Muscle of arm (tissue), 12 donors: Measurements from ENCODE around the gene LRTM2. TPM values are rescaled to one million over a fixed set of nuclear protein-coding genes. Genes with fewer than 3 reads are reported as not detected.

ENCODE experiments used
- DNase-seq: peaks from one replicate; pipeline ENCODE4 v3.0.0-alpha.2; 2013
- polyA plus RNA-seq, 12 donors: library from polyadenylated mRNA; unstranded; fragments of 120-200 nt; gene quantifications; one replicate each; pipeline ENCODE4 v1.2.1, GENCODE V29; 2013; ENCODE audit not compliant: insufficient read length in 12 of 12

LRTM2 gene
- polyA plus RNA-seq, 12 donors, result 0.09 to 0.98 (median 0.20) TPM; not detected in 3

DNA sequence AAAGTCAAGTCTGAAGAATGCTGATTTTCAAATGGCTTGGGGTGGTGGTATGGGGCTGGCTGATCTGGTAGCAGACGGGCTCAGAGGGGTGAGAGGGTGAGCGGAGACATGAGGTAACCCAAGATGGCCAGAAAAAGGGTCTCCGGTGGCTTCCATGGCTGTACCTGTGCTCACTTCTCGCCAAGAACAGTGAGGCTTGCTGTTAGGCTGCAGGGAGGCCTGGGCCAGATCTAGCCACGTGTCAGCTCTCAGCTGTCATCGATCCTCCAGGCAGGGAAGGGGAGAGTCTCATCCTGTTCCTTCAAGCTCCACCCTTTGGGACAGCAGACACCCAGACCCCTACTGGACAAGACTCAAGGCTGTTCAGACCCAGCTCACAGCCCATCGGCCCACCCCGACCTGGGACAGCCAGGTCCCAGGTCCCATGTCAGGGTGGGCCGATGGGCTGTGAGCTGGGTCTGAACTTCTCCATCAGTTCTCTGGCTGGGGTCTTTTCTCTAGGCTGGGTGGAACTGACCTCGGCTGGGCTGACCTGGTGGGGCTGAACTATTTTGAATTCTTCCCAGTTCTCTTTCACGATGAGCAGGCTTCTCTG, 9.0 kb downstream of the LRTM2 start:
- DNase-seq, result no peak

DNA sequence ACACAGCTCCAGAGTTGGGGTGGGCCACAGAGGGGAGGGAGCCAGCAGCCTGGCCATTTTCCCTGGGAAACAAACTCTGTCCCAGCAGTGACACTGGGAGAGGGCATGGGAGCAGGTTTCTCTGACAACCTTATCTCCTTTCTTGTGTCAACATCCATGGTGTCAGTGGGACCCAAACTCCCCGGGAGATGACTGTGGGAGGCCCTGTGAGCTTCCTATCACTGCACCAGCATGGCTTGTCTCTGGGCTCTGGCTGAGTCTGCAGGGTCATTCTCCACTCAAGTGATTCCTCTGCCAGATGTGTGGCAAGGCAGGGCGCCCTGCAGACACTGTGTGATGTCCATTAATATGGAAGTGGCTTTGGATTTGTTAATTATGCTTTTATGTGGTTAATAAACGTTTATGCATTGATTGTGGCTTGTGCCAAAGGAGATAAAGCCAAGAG, 10.1 kb downstream of the LRTM2 start:
- DNase-seq, result no peak

DNA sequence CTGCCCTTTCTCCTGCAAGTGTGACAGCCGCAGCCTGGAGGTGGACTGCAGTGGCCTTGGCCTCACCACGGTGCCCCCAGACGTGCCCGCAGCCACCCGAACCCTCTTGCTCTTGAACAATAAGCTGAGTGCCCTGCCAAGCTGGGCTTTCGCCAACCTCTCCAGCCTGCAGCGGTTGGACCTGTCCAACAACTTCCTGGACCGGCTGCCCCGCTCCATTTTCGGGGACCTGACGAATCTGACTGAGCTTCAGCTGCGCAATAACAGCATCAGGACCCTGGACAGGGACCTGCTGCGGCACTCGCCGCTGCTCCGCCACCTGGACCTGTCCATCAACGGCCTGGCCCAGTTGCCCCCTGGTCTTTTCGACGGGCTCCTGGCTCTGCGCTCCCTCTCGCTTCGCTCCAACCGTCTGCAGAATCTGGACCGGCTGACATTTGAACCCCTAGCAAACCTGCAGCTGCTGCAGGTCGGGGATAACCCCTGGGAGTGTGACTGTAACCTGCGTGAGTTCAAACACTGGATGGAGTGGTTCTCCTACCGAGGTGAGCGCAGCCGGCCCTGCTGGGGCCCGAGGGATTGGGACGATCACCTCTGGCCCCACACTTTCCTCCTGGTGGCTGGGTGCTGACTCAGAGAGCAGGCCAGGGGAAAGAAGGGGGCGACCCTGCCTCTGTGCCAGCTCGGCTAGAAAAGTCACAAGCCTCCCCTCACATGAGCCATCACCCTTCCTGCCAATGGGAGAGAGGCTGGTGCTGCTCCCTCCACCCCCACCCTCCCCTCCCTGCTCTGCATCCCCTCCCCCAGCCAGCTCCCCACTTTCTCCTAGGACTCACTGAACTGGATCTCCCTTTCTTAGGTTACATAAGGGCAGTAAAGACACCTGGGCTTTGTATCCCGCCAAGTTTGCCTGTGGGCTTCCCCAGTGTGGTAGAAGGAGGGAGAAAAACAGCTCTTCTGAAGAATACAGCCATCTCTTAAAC, 10.9 kb downstream of the LRTM2 start:
- DNase-seq, result peak; percentile 81

DNA sequence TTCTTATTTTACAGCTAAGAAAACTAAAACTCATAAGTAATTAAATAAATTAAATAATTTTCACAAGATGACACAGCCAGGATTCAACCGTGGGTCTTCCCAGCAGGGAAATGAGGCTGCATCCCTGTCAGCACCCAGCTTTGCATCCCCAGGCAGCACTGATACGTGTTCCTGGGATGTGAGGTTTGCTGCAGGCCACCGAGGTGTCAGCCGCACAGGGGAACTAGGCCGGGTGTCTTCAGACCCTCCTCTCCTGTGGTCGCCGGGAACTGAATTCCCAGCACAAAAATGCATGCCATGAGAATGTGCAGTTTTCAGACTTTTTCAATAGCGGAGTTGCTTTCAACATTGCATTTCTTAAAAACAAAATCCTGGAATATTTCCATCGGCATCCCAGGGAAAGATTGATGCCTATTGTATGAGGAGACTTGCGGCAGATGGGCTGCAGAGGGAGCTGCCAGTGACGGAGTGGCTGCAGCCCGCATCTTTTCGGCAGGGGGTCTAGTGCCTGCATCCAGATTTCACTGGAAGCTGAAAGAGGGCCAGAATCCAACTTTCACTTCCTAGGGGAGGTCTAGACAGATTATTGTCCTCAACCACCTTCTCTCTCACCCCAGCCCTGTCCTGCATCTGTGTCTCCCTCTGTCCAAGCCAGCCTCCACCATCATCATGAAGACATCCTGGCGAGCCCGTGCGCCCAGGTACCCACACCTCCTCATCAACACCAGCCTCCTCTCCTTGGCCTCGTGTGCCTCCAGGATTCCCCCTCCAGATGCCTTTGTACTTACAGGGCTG, 12.6 kb downstream of the LRTM2 start:
- DNase-seq, result no peak

DNA sequence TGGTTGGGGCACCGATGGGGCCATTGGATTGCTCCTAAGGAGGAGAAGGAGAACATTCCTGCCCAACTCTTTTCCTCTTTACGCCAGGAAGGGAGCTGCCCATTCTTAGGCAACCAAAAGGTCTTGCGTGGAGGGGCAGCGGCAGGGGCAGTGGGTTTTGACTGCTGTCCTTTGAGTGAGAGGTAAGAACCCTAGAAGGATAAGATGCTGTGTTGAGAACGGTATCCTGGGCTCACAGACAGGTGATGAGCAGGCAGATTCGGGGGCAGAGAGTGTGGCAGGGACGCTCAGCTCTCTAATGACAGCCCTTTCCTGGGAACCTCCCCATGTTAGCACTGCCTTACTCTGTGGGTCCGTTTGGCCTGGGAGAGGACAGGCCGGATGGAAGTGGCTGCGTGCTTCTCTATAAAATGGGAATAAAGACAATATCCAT, 13.2 kb downstream of the LRTM2 start:
- DNase-seq, result no peak

DNA sequence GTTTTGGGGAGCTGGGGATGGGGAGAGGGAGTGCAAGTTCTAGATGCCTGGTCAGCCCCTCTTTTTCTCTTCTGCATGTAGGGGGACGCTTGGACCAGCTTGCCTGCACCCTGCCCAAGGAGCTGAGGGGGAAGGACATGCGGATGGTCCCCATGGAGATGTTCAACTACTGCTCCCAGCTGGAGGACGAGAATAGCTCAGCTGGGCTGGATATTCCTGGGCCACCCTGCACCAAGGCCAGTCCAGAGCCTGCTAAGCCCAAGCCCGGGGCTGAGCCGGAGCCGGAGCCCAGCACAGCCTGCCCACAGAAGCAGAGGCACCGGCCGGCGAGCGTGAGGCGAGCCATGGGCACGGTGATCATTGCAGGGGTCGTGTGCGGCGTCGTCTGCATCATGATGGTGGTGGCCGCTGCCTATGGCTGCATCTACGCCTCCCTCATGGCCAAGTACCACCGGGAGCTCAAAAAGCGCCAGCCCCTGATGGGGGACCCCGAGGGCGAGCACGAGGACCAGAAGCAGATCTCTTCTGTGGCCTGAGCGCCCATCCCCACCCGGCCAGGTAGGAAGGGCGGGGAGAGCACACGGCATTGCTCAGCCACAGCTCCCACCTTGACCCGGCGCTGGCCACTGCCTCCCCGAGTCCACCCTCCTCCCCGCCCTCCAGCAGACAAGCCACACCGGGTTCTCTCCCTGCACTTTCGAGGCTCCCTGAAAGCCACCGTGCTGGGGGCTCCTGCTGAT, 14.0 kb downstream of the LRTM2 start:
- DNase-seq, result no peak

DNA sequence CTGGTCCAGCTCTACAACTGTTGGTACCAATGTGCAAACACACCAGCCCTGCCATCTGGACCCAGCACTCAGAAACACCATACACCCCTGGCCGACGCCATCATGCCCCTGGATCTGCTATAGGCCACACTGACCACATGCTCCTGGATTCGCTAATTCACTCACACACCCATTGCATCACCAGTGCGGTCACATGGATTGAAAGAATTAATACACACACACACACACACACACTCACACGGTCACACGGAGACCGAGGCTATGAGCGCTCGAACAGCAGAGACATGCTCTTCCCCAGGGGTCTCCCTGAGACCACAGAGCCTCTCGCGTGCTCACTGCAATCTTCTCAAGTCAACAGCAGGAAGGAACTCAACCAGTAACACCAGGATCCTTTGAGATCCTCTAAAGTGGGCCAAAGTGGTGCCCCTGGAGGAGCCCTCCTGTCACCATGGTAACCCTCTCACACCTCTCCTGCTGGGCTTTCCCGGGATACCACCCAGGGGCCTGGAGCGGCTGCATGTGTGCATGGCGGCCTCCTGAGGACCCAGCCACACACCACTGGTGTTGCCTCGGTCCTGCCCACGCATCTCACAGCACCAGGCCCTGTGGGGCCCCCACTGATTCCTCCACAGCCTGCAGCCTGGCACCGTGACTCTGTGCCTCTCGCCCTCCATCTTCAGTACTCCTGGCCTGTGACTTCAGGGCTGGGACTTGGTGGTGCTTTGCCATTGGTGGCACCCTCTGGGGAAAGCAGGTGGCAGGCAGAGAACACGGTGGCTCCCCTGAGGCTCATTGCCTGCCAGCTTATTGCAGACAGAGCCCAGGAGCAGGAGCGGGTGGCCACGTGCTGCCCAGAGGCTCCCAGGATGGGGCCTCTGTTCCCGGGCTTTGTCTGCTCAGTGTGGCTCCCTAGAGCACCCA, 15.1 kb downstream of the LRTM2 start:
- DNase-seq, result no peak

DNA sequence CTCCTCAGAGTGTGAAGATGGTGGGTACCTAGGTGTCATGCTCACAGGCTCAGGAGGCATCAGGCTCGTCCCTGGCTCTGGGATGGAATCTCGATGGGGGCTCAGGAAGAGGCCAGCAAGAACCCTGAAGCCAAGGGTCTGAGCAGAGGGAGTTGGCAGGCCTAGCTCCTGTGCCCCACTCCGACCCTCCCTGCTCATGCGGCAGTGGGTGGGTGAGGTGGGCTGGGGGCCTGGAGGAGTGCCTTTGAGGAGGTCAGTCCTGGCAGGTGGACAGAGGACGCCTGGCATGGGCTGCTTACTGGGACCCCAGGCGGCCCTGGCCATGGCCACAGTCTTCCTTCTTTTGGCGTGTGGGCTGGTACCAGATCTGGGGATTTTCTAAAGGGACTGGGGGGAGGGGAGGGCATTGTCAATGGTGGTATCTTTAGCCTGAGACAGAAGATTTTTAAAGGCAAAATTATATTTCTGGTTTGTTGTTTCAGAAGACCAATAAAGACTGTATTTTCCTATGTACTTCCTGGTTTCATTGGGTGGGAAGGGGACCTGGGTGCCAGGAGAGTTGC, 16.0 kb downstream of the LRTM2 start:
- no peak for DNase-seq

DNA sequence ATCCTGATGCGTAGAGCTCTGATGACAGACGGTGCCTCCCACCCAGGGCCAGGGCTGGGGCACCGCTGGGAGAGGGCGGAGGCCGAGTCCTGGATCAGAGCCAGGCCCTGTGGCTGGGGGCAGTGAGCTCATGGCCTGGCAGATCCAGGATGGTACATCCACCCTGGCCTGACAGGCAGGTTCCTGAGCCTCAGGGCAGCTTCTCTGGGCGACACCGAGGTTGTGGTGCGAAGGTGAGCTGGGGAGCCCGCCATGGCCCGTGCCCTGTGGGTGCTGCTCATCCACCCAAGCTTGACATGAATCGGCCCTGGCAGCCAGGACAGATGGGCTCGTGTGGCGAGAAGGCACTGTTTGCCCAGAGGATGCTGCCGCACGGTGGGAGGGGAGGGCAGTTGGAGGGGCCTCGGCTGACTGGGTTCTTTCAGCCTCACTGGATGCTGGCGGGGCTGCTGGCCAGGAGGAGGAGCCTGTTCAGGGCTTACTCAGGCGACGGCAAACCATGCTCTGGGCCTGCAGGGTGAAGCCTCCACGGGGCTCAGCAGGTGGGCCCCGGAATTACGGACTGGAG, 16.6 kb downstream of the LRTM2 start:
- no peak for DNase-seq

DNA sequence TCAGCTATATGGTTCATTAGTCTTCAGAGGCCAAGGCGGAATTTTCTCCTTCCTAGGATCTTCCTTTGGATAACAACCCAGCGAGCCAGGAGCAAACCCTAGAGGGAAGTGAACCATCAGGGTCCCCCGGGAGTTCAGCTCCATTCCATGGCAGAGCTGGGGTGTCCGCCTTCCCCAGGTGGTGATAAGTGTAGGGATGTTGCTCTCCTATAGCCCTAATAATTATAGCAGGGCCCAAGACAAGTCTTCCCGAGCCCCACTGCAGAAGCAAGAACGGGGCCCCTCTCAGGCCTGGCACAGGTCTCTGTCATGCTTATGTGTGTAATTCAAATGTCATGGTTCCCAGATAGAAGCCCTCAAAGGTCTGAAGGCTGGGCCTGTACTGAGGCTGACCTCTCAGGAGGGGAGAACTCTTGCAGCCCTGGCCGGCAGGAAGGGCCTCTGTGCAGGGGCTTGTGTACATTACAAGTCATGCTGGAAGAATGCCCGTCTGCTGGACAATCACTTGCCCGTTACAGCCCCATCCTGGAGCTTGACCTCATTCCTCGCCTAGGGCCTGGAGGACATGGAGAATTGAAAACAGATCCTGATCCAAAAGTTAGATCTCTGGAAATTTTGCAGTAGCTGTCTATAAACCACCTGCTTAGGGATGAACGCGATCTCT, 17.3 kb downstream of the LRTM2 start:
- DNase-seq, result no peak

DNA sequence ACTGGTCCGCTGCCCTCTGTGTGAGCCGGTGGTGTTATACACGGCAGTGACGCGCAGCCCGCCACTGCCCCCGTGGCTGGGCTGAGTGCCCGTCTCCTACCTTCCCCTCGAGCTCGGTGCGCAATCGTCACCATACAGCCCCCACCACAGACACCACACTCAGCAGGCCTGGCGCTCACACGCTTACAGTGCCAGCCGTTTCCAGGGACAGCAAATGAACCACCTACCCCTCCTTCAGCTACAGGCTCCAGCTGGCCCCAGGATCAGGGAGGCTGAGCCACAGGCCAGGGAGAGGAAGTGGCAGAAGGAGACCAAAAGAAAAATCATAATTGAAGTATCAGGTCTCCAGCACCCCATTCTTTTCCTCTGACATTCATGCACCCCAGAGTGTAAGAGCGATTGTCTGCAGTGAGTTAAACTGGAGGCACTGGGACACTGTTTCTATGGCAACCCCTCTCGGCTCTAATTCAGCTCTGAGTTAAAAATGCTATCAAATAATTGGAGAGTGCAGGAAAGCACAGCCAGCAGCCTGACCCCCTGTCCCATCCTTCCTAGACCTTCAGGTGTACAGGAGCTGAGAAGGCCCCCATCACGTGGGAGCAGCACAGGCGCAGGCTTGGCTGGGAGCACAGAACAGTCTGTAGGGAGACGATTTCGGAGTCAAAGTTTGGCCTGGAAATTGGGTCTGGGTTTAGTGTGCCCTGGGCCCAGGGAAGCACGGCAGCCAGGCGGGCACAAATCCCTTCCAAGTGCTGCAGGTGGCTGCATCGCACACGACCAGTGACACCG, 18.0 kb downstream of the LRTM2 start:
- DNase-seq, result no peak

DNA sequence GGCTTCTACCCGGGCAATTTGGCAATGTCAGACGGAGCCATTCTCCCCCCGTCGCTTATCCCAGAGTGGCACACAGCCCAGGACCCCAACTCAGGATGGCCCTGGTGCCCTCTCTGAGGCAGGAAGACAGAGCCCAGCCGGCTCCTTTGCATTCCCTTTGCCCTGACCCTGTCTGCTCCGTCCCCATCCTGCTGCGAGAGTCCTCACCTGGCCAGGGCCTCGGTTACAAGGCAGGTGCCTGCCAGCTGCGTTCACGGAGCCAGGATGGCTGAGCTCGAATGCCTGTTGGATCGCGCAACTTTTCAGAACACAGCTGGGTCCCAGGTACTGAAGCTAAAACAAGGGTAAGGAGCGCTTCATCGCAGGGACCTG, 18.6 kb downstream of the LRTM2 start:
- no peak for DNase-seq

DNA sequence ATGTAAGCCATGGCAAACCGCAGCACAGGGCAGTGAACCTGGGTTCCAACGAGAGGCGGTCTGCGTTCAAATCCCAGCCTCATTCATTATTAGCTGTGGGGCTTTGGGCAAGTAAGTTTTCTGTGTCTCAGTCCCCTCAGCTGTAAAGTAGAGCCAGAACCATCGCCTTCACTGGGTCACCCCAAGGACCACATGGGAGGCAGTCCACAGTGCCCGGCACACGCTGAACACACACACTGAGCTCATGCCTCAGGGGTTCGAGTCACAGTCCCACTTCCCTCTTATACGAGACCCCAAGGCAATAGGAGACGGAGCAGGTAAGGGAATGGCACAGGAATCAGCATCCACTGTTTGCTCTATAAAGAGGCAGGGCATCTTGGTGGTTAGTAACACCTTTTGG, 19.1 kb downstream of the LRTM2 start:
- DNase-seq, result no peak

DNA sequence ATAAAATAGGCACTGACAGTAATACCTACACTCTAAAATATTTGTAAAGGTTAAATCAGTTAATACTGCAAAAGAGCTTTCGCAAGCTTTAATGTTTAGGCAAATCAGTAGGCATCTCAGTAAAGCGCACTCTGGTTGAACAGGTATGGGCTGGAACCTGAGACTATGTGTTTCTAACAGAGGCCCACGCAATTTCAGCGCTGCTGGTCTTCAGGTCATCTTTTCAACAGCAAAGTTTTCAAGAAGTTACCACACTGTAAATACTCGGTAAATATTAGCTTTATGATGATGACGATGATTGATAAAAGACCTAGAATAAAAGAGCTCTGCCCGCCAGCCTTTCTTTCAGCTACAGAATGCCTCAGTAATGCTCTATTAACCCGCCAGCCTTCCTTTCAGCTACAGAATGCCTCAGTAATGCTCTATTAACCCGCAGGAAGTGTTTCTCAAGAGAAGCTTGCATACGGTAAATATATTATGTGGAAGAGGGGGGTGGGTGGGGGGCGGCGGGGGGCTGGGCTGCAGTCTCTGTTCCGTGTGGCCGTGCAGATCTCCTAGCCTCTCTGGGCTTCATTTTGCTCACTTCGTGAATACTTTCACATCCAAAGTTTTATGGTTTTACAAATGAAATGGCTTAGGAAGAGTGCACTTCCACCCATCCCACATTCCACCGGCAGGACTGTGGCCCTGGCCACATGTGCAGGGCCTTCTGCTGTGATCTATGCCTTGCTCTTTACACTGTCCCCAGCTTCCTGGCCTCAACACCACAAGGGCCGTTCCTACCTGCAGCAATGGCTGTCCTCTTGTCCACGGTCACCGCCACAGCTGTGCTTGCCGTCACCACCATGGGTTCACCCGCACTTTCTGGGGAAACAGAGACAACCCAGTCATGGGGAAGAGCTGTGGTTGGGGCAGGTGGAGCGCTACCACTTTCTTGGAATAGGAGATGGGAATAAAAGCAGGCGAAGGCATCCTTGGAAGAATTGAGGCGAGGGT, 19.9 kb downstream of the LRTM2 start:
- no peak for DNase-seq

DNA sequence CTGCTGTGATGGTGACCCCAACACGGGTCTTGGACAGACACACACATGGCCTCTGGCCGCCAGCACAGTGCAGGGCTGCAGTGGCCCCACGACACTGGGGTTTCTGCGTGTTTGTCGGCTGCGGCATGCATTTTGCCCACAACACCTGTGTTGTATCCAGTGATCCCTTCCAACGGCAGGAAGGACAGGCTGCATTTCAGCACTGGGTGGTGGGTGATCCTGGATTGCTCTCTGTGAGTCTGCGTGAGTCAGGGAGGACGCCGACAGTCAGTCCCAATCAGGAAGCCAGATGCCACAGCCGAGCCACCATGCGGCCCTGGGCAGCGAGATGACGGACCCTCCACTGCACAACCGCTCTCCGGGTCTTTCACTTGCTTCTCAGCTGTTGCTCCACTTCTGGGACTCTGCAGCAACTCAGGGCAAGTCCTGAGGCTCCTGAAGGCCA, 20.6 kb downstream of the LRTM2 start:
- DNase-seq, result no peak

DNA sequence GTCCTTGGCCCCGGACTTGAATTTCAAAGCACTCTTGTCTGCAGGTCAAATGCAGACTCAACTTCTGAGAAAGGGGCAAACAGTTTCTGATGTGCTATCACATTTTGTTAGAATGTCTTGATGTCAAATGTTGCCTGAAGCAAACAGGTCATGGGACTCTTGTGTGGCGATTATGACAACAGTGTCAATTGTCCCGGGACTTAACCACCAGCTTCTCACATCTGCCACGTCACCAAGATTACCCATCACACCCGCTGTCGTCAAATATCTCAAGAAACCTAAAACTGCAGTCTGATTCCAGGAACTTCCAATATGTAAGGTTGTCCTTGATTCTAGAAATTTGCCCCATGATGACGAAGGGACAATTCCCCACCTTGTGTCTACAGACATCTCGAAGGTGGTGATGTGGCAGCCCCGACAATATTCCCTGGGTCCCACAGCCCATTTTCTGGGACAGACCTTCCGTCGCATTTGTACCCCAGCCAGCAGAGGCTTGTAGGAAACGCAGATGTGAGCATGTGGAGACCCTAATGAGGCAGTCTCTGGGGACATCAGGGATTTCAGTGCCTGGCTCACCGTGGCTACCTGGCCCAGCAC, 21.3 kb downstream of the LRTM2 start:
- DNase-seq, result no peak
